GM18526 (cell line): Measurements from ENCODE around the gene KLHL5.
A peak's percentile ranks its signal among the peaks of the same experiment; 100 is the strongest.

Experiments used
- POLR2A ChIP-seq: IDR thresholded peaks from 3 replicates; pipeline ENCODE4 v1.6.1; 2011; ENCODE audit not compliant: insufficient read length; ENCODE audit errors: extremely low read depth

KLHL5 gene, protein sequence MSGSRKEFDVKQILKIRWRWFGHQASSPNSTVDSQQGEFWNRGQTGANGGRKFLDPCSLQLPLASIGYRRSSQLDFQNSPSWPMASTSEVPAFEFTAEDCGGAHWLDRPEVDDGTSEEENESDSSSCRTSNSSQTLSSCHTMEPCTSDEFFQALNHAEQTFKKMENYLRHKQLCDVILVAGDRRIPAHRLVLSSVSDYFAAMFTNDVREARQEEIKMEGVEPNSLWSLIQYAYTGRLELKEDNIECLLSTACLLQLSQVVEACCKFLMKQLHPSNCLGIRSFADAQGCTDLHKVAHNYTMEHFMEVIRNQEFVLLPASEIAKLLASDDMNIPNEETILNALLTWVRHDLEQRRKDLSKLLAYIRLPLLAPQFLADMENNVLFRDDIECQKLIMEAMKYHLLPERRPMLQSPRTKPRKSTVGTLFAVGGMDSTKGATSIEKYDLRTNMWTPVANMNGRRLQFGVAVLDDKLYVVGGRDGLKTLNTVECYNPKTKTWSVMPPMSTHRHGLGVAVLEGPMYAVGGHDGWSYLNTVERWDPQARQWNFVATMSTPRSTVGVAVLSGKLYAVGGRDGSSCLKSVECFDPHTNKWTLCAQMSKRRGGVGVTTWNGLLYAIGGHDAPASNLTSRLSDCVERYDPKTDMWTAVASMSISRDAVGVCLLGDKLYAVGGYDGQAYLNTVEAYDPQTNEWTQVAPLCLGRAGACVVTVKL

DNA sequence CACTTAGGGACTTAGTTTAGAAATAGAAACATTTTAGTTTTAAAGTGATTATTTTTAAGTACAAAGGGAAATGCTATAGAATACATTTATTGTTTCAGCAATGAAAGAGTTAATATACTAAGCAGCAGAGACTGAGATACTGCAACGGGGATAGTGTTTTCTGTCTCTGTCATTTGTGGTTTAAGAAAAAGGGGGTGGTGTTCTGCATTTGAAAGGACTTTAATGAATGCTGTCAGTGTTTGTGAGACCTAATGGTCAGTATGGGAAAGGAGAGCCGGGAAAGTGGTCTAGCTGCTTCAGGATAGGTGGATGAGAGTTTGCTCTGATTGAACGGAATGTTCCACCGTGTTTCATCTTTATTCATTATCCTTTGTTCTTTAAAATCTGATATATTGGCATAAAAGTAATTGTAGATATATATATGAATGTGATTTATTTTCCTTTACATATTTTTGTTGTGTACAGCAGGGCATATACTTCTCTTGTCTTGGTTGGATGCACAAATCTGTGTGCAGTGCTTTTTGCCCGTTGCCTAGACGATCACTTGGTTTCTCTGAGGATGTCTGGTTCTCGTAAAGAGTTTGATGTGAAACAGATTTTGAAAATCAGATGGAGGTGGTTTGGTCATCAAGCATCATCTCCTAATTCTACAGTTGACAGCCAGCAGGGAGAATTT is at the start of gene KLHL5:
KLHL5 (plus strand) TSS at position 139 of the 676 bp plus-strand sequence; CDS start at position 560, 421 bp downstream.
- no peak for TF ChIP-seq POLR2A

DNA sequence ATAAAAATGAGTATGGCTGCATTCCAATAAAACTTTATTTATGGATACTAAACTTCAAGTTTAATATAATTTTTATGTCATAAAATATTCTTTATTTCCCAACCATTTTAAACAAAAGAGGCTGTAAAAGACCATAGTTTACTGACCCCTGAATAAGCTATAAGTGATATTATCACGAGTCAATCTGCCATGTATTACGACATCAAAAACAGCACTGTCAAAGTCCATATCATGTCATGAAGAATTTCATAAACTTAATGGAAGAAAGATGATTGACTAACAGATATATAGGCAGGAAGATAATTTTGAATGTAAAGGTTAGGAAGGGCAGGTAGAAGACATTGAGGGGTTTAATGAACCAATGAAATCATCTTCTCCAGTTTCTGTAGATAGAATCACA is 48.0 kb upstream of the KLHL5 start:
- no peak for TF ChIP-seq POLR2A

DNA sequence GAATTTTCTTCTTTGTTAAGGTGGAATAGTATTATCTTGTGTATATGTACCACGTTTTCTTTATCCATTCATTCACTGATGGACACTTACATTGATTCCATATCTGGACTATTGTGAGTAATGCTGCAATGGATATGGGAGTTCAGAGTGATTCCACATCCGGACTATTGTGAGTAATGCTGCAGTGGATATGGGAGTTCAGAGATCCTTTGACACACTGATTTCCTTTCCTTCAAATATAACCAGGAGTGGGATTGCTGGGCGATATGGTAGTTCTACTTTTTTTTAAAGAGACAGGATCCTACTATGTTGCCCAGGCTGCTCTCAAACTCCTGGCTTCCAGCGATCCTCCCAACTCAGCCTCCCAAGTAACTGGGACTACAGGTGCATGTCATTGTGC is 41.9 kb upstream of the KLHL5 start:
- TF ChIP-seq POLR2A = no peak

DNA sequence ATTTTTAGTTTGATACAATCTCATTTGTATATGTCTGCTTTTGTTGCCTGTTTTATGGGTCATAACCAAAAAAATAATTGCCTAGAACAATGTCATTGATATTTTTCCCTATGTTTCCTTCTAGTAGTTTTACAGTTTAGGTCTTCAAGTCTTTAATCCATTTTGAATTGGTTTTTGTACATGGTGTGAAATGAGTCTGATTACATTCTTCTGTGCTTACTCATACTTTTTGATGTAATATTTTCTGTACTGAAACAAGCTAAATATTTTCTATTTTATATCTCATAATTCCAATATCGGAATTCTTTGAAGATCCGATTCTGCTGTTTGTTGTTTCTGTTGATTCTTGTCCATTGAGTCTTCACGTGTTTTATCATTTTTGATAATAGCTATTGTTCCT is 40.4 kb upstream of the KLHL5 start:
- TF ChIP-seq POLR2A = no peak

DNA sequence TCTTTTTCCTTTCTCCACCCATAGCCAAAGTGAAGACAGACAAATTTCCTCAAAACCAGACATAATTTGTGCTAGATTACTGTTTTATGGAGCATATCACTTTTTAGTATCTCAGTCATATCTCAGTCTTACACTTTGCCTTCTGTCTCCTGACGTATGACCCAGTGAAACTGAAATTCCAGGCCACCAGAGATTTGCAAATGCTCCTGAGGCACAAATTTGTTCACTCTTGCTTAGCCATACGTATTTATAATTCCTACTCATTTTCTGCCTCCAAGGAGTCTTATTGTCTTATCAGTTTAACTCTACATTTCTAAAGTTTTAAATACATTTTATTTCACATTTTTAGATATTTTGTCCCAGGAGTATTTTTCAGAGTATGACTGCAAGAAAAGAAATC is 39.8 kb upstream of the KLHL5 start:
- TF ChIP-seq POLR2A = no peak

DNA sequence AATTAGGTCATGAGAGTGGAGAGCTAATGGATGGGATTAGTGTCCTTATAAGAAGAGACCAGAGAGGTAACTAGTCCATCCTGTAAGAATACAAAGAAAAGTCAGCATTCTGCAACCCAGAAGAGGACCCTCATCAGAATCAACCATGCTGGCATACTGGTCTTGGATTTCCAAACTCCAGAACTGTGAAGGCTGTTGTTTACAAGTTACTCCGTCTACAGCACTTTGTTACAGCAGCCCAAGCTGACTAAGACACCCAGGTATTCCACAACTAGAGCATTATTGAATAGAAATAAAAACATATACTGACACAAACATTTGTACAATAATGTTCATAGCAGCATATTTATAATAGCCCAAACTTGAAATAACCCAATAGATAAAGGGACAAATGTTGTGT is 39.0 kb upstream of the KLHL5 start:
- TF ChIP-seq POLR2A = no peak

DNA sequence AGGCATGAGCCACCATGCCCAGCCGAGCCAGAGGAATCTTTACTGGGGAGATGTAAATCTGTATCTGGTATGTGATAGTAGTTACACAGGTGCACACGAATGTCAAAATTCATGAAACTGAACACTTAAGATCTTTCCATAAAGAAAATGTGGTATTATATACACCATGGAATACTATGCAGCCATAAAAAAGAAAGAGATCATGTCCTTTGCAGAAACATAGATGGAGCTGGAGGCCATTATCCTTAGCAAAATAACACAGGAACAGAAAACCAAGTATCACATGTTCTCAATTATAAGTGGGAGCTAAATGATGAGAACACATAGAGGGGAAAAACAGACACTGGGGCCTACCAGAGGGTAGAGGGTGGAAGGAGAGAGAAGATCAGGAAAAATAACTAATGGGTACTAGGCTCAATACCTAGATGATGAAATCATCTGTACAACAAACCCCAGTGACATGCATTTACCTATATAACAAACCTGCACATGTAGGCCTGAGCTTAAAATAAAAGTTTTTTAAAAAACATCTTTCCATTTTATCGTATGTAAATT is 37.6 kb upstream of the KLHL5 start:
- TF ChIP-seq POLR2A = no peak

DNA sequence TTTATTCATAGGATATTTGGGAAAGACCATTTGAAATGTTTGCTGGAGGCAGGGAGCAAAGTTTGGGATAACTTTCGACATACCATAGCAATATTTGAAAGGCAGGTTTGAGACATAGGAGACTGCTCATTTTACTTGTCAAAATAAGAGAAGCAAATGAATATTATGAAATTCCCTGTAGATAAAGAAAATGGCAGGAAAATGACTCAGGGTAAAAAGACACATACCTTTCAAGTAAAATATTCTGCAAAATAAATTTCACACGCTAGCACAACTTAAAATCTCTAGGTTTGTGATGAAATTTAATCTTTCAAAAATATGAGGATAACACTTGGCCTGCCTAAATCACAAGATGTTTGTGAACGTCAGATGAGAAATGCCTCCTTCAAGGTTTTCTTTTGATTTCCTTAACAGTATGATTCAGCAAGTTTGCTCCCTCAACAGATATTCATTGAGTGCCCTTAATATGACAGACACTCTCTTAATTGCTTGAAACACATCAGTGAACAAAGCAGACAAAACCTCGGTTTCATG is 36.4 kb upstream of the KLHL5 start:
- no peak for TF ChIP-seq POLR2A

DNA sequence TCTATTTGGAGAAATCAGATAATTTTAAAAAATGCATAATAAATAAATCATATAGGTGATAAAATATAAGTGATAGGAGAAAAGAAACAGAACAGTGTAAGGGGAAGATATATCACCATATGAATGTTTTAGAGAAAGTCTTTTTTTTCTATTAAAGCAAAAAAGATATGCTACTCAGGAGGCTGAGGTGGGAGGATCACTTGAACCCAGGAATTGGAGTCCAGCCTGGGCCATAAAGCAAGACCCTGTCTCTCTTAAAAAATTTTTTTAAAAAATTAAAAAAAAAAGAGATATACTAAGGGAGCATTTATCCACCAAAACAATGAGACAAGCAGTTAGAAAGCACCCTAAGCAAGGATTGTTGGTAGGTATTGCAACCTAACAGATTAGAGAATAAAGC is 35.9 kb upstream of the KLHL5 start:
- TF ChIP-seq POLR2A = no peak

DNA sequence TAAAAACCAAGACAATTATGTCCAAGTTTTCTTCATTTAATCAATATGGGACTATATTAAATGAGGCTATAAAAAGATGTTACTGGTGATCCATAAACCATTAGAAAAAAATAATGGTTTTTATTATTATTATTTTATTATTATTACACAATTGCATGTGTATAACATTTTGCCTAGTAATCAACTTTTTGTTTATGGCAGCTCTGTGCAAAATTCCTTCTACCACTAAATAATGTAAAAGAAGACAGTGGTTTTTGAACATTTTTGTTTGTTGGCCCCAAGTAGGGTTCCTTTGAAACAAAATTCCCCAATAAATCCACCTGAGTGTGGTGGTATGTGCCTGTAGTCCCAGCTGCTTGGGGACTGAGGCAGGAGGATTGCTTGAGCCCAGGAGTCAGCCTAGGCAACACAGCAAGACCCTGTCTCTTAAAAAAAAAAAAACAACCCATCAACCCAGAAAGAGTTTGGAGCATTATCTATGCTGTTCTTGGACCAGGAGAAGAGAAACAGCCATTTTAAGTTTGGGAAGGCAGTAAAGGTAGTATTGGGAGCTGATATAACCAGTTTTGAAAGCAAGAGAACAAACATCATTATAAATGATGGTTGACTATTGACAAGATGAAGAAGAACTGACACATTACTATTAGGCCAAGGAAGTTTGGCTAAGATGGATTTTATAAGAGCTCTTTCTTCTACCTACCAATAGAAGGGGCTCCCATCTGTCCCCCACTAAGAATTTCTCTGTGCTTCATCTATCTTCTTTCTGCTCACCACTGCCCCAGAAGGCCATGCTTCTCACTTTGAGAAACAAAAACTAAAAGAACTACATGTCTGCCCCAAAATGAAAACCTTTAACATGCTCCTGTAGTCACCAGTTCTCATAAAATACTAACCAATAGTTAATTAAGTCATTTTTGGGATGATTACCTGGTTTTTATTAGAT is 32.0 kb upstream of the KLHL5 start:
- peak; percentile 11 for TF ChIP-seq POLR2A

DNA sequence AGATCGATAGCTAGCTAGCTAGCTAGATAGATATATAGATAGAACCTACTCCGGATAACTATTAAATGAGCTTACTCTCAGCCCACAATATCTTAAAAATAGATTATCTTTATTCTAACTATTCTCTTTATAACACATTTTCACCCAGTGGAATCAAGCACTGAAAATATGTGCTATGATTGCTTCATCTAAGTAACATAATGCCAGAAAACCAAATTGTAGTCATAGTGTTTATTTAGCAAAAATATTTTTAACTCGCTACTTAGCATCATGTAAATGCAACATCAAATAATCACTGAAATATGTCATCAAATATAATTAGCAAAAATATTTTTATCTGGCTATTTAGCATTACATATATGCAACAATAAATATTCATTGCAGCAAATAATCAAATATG is 31.3 kb upstream of the KLHL5 start:
- TF ChIP-seq POLR2A = peak; percentile 7

DNA sequence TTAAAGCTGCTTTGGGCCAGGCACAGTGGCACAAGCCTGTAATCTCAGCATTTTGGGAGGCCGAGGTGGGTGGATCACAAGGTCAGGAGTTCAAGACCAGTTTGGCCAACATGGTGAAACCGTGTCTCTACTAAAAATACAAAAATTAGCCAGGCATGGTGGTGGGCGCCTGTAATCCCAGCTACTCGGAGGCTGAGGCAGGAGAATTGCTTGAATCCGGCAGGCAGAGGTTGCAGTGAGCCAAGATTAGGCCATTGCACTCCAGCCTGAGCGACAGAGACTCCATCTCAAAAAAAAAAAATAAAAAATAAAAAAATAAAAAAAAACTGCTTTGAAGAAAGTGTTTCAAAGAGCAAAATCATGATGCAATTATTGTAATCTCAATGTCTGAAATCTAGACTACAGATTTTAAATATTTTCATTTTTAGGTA is 30.4 kb upstream of the KLHL5 start:
- peak; percentile 3 for TF ChIP-seq POLR2A

DNA sequence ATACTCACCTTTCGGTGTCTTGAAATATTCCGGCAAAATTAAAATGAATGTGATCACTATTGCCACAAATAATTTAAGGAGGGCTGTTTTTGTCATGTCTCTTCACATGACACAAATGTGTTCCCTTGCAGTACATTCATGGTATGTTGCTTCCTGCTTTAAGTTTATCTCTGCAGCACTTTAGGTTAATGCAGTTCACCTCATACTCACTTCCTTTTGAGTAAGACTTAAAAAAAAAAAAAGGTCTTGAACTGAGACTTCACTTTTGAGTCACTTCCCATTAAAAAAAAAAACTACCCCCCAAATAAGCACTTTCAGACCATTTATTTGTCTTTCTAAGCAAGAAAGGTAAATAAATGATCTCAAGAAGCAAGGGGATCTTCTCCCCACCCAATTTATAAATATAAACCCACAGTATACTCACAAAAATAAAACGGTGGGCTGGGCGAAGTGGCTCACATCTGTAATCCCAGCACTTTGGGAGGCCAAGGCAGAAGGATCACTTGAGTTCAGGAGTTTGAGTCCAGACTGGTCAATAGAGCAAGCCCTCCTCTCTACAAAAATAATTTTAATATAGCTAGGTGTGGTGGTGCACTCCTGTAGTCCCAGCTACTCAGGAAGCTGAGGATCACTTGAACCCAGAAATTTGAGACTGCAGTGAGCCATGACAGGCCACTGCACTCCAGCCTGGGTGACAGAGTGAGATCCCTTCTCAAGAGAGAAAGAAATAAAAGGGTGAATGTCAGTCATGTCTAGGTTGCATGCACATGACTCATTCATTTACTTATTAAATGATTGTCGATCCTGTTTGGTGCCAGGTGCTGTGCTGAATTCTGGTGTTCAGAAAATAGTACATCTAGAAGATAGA is 29.6 kb upstream of the KLHL5 start, which contains the start of gene TMEM156:
TMEM156 (minus strand) TSS at position 192 of the 868 bp plus-strand sequence; CDS start at position 96, 96 bp downstream.
- TF ChIP-seq POLR2A = peak; percentile 49
